ENCODE data around the gene TBC1D3K.
"Not testable (repeated sequence)": the region's sequence is repeated elsewhere in the genome, so short reads cannot be mapped to it uniquely, and the experiment has no call there.

TBC1D3K gene

GRCh38 chr17:37924115-37924514 lies at the start of gene TBC1D3K:
Gene TBC1D3K (plus strand): TSS chr17:37924415. CDS start chr17:37926000, 1,585 bp downstream.
- not testable (repeated sequence) for H3K27ac ChIP-seq

DNA sequence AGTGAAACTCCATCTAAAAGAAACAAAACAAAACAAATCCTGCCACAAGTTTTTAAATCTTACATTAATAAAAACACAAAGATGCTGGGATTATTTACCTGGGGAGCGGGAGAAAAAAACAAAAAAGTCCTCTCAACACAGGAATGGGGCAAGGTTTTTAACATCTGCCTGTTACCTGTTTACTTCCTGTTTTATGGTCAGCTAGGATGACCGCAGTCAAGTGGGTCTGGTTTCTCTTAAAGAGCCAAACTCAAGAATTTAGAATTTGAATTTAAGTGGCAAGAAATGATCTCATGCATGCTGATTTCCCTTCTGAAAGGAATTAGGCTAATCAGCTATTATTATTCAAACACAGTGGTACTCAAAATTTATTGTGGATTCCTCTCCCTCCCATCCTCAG lies 39.7 kb upstream of the TBC1D3K start:
- TF ChIP-seq, protein P1, sequence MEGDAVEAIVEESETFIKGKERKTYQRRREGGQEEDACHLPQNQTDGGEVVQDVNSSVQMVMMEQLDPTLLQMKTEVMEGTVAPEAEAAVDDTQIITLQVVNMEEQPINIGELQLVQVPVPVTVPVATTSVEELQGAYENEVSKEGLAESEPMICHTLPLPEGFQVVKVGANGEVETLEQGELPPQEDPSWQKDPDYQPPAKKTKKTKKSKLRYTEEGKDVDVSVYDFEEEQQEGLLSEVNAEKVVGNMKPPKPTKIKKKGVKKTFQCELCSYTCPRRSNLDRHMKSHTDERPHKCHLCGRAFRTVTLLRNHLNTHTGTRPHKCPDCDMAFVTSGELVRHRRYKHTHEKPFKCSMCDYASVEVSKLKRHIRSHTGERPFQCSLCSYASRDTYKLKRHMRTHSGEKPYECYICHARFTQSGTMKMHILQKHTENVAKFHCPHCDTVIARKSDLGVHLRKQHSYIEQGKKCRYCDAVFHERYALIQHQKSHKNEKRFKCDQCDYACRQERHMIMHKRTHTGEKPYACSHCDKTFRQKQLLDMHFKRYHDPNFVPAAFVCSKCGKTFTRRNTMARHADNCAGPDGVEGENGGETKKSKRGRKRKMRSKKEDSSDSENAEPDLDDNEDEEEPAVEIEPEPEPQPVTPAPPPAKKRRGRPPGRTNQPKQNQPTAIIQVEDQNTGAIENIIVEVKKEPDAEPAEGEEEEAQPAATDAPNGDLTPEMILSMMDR (conservative IDR thresholded peaks at IDR 0.05), result no peak
- no peak overlapping the region for H3K27ac ChIP-seq

- H3K27ac ChIP-seq, result no peak overlapping the region
- TF ChIP-seq, protein P1 (conservative IDR thresholded peaks at IDR 0.05), result no peak
Observed at GRCh38 chr17:37885136-37885535, 39.1 kb upstream of the TBC1D3K start.

- TF ChIP-seq, protein P1 (conservative IDR thresholded peaks at IDR 0.05), result no peak
- H3K27ac ChIP-seq, result no peak overlapping the region
Observed at GRCh38 chr17:37888881-37889280, 35.3 kb upstream of the TBC1D3K start.

- not testable (repeated sequence) for H3K27ac ChIP-seq
Observed at GRCh38 chr17:37896961-37897360, 27.3 kb upstream of the TBC1D3K start.

Measured in VCaP (cell line).